Raji (cell line): ENCODE results near the gene LRRC45.

Experiments
- POLR2A ChIP-seq: IDR thresholded peaks from 2 replicates; pipeline ENCODE4 v1.6.1; 2011; ENCODE audit warnings: low read depth, low read length, control low read depth; ENCODE audit not compliant: insufficient read depth

The LRRC45 gene

GRCh38 chr17:82078433-82078832, 55.3 kb downstream of the LRRC45 start:
- TF ChIP-seq POLR2A = no peak

DNA sequence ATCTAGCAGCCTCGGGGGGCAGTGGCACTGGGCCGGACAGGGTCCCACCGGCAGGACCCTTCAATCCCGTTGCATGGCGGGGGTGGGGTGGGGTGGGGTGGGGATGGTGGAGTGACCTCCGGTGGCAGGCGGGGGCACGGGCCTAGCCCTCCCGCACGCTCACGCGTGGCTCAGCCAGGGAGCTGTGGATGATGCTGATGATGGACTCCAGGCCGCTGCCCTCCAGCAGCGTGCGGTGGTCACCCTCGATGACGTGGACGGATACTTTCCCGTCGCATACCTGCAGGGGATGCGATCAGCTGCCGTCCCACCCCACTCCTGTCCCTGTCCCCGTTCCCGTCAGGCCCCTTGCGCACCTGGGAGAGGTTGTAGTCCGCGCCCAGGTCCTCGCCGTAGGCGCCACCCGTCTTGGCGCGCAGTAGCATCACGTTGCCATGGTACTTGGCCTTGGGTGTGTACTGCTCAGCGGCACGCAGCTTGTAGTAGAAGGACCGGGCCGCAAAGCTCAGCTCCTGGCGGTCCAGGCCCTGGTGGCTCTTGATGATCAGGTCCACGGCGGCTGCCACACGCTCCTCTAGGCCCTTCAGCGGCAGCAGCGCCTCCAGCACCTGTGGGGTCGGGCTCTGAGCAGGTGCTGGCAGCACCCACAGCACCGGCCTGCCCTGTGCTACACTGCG, 56.0 kb downstream of the LRRC45 start:
- no peak for TF ChIP-seq POLR2A

GRCh38 chr17:82080048-82080788, 57.1 kb downstream of the LRRC45 start:
- no peak for TF ChIP-seq POLR2A
